H1 (cell line): ENCODE results near the gene PIGV. TPM values are rescaled to one million over a fixed set of nuclear protein-coding genes. Genes with fewer than 3 reads are reported as not detected.

Experiments
- CTCF ChIA-PET: fragments of 300-600 bp; sonication (Branson Sonifier 250); formaldehyde crosslinking; loops from one replicate; lab custom pipeline; 2021; ENCODE audit not compliant: partially characterized antibody; lab: Charles Lee
- POLR2A ChIA-PET: fragments of 300-600 bp; sonication (Branson Sonifier 250); formaldehyde crosslinking; loops from one replicate; lab custom pipeline; 2021; ENCODE audit warnings: inconsistent platforms; ENCODE audit not compliant: partially characterized antibody; lab: Charles Lee
- DNase-seq, 2 experiments: peaks; one replicate each; pipeline versions ENCODE4 v3.0.0 to v3.0.0-alpha.2; 2010 to 2022; ENCODE audit warnings: low spot score in 2 of 2, low read depth in 1 of 2, mixed read lengths in 1 of 2
- FAIRE-seq: peaks from 2 replicates; lab custom pipeline; 2011; peaks lifted over from hg19 to GRCh38; lab: Jason Lieb, UNC
- H2AFZ ChIP-seq: 2 replicates; pipeline ENCODE4 v1.8.1; 2012; ENCODE audit warnings: low read length, inconsistent platforms
- H2AK5ac ChIP-seq: 2 replicates; pipeline ENCODE4 v1.6.1; 2013; ENCODE audit warnings: low read depth, low read length
- H2BK120ac ChIP-seq: replicated peaks from 2 replicates; pipeline ENCODE3; 2013; ENCODE audit warnings: low read depth, low read length, inconsistent platforms
- H2BK12ac ChIP-seq: 2 replicates; pipeline ENCODE4 v1.6.1; 2013; ENCODE audit warnings: low read depth, low read length
- H2BK15ac ChIP-seq: 2 replicates; pipeline ENCODE4 v1.6.1; 2013; ENCODE audit warnings: low read length
- H2BK20ac ChIP-seq: 2 replicates; pipeline ENCODE4 v1.6.1; 2013; ENCODE audit warnings: low read length
- H2BK5ac ChIP-seq: 2 replicates; pipeline ENCODE4 v1.6.1; 2013; ENCODE audit warnings: low read depth, low read length
- H3K14ac ChIP-seq: 2 replicates; pipeline ENCODE4 v1.6.1; 2013; ENCODE audit warnings: inconsistent platforms; ENCODE audit not compliant: insufficient read length
- H3K18ac ChIP-seq: 2 replicates; pipeline ENCODE4 v1.6.1; 2013; ENCODE audit warnings: low read length; ENCODE audit errors: extremely low read depth
- H3K23ac ChIP-seq: 2 replicates; pipeline ENCODE4 v1.6.1; 2013; ENCODE audit warnings: inconsistent platforms; ENCODE audit not compliant: insufficient read length
- H3K23me2 ChIP-seq: 2 replicates; pipeline ENCODE4 v1.6.1; 2013; ENCODE audit warnings: low read depth, low read length
- H3K27ac ChIP-seq: 2 replicates; pipeline ENCODE4 v1.6.1; 2011; ENCODE audit warnings: low read depth, low read length, inconsistent platforms
- H3K27me3 ChIP-seq, 4 experiments: replicated peaks in 1 of 4; 1 replicate in 1 of 4; 2 replicates in 3 of 4; pipeline versions ENCODE4 v1.6.1 to v1.8.1; 2011 to 2013; ENCODE audit warnings: low read length in 3 of 4, mild to moderate bottlenecking in 3 of 4, inconsistent platforms in 2 of 4, mixed read lengths in 2 of 4, moderate library complexity in 1 of 4; ENCODE audit not compliant: control insufficient read depth in 3 of 4, insufficient read depth in 3 of 4; ENCODE audit errors: extremely low read depth in 1 of 4
- H3K36me3 ChIP-seq, 4 experiments: 2 replicates each; pipeline versions ENCODE4 v1.6.1 to v1.8.1; 2011 to 2013; ENCODE audit warnings: mild to moderate bottlenecking in 4 of 4, low read length in 3 of 4, moderate library complexity in 2 of 4, control low read depth in 1 of 4, inconsistent platforms in 1 of 4; ENCODE audit not compliant: insufficient read depth in 4 of 4, control insufficient read depth in 2 of 4
- H3K4ac ChIP-seq: replicated peaks from 2 replicates; pipeline ENCODE3; 2013; ENCODE audit warnings: low read length, low read depth, mixed read lengths, inconsistent platforms; ENCODE audit not compliant: insufficient read length
- H3K4me1 ChIP-seq, 4 experiments: replicated peaks in 1 of 4; 1 replicate in 1 of 4; 2 replicates in 3 of 4; pipeline versions ENCODE4 v1.6.1 to v1.8.1; 2011 to 2013; ENCODE audit warnings: low read length in 3 of 4, inconsistent platforms in 2 of 4, mixed read lengths in 1 of 4; ENCODE audit not compliant: insufficient read depth in 4 of 4, control insufficient read depth in 3 of 4
- H3K4me2 ChIP-seq, 2 experiments: 2 replicates each; pipeline versions ENCODE4 v1.6.1 to v1.8.1; 2011 to 2013; ENCODE audit warnings: low read depth in 2 of 2, low read length in 2 of 2, control low read depth in 1 of 2, inconsistent platforms in 1 of 2, mild to moderate bottlenecking in 1 of 2; ENCODE audit not compliant: insufficient read depth in 1 of 2
- H3K4me3 ChIP-seq, 4 experiments: fragments of 200-600, 300-600 bp in 1 of 4; sonication (generic), shearing (Covaris generic), sonication (Bioruptor Twin) in 1 of 4; 2 replicates each; pipeline versions ENCODE4 v1.5.1 to v1.8.1; 2011 to 2016; ENCODE audit warnings: low read length in 4 of 4, low read depth in 3 of 4, control low read depth in 2 of 4, inconsistent platforms in 2 of 4, mild to moderate bottlenecking in 2 of 4, mixed read lengths in 1 of 4, moderate library complexity in 1 of 4; ENCODE audit not compliant: insufficient read depth in 2 of 4; ENCODE audit errors: extremely low read depth in 1 of 4
- H3K56ac ChIP-seq: replicated peaks from 2 replicates; pipeline ENCODE3; 2013; ENCODE audit warnings: low read depth, mild to moderate bottlenecking, mixed read lengths, low read length, inconsistent platforms; ENCODE audit not compliant: insufficient read length
- H3K79me1 ChIP-seq: 2 replicates; pipeline ENCODE4 v1.6.1; 2013; ENCODE audit warnings: low read depth, low read length, control low read depth
- H3K79me2 ChIP-seq, 2 experiments: 2 replicates each; pipeline versions ENCODE4 v1.6.1 to v1.8.1; 2012 to 2013; ENCODE audit warnings: low read length in 2 of 2, mild to moderate bottlenecking in 2 of 2, inconsistent platforms in 1 of 2; ENCODE audit not compliant: insufficient read depth in 2 of 2, control insufficient read depth in 1 of 2
- H3K9ac ChIP-seq, 4 experiments: replicated peaks in 1 of 4; 1 replicate in 1 of 4; 2 replicates in 3 of 4; pipeline versions ENCODE4 v1.6.1 to v1.8.1; 2011 to 2013; ENCODE audit warnings: low read depth in 3 of 4, low read length in 3 of 4, control low read depth in 2 of 4, mild to moderate bottlenecking in 2 of 4, moderate library complexity in 2 of 4, inconsistent platforms in 1 of 4; ENCODE audit errors: extremely low read depth in 1 of 4
- H3K9me3 ChIP-seq, 2 experiments: 2 replicates each; pipeline versions ENCODE4 v1.6.1 to v1.8.1; 2012 to 2013; ENCODE audit warnings: mild to moderate bottlenecking in 2 of 2, moderate library complexity in 2 of 2, control low read depth in 1 of 2, inconsistent platforms in 1 of 2, low read depth in 1 of 2, low read length in 1 of 2, mixed read lengths in 1 of 2; ENCODE audit not compliant: insufficient read depth in 2 of 2
- H4K20me1 ChIP-seq, 2 experiments: replicated peaks in 1 of 2; 2 replicates each; pipeline versions ENCODE3 to v1.8.1; 2011 to 2013; ENCODE audit warnings: inconsistent platforms in 2 of 2, low read length in 2 of 2, mild to moderate bottlenecking in 1 of 2; ENCODE audit not compliant: insufficient read depth in 2 of 2, control insufficient read depth in 1 of 2
- H4K5ac ChIP-seq: 2 replicates; pipeline ENCODE4 v1.6.1; 2013; ENCODE audit warnings: low read length, low read depth, mixed read lengths, inconsistent platforms; ENCODE audit not compliant: insufficient read length
- H4K8ac ChIP-seq: 2 replicates; pipeline ENCODE4 v1.8.0; 2013; ENCODE audit warnings: mild to moderate bottlenecking, moderate library complexity, low read length, inconsistent platforms; ENCODE audit not compliant: insufficient read depth; ENCODE audit errors: extremely low read depth
- H4K91ac ChIP-seq: replicated peaks from 2 replicates; pipeline ENCODE3; 2013; ENCODE audit warnings: low read length, mixed read lengths, inconsistent platforms; ENCODE audit not compliant: insufficient read length
- NANOG ChIP-seq: IDR thresholded peaks from 2 replicates; pipeline ENCODE4 v1.6.1; 2011; ENCODE audit warnings: low read length, low read depth, mild to moderate bottlenecking, inconsistent platforms; ENCODE audit not compliant: insufficient read depth, poor library complexity, severe bottlenecking
- SP2 ChIP-seq: IDR thresholded peaks from 2 replicates; pipeline ENCODE4 v1.6.1; 2012; ENCODE audit warnings: mild to moderate bottlenecking, low read length, inconsistent platforms
- SP4 ChIP-seq: IDR thresholded peaks from 2 replicates; pipeline ENCODE4 v1.6.1; 2012; ENCODE audit warnings: low read length, inconsistent platforms
- YY1 ChIP-seq: IDR thresholded peaks from 2 replicates; pipeline ENCODE4 v1.6.1; 2011; ENCODE audit warnings: low read depth, mild to moderate bottlenecking, low read length
- WGBS, 2 experiments: shearing (Covaris generic) in 1 of 2; methylation state at CpG; one replicate each; pipeline versions ENCODE4 v1.1.6 to v1.1.7; 2013 to 2015; ENCODE audit warnings: low lambda C conversion rate in 2 of 2, mixed read lengths in 2 of 2, inconsistent platforms in 1 of 2, low coverage in 1 of 2, missing lambda C conversion rate in 1 of 2; ENCODE audit not compliant: insufficient replicate concordance in 2 of 2, insufficient coverage in 1 of 2, insufficient read length in 1 of 2; ENCODE audit errors: extremely low coverage in 1 of 2, missing lambda C conversion rate in 1 of 2; 5-methylcytosine and 5-hydroxymethylcytosine counted together
- polyA plus RNA-seq, 7 experiments: library from polyadenylated mRNA; depleted of rRNA in 3 of 7; stranded (reverse) in 5 of 7; unstranded in 2 of 7; fragments of >200 nt in 5 of 7; fragments of 200-250 nt in 2 of 7; gene quantifications; 1 replicate in 5 of 7; 2 replicates in 1 of 7; 4 replicates in 1 of 7; pipeline versions ENCODE4 v1.2.1 to v1.2.3, GENCODE V29; 2011 to 2013; ENCODE audit warnings: missing spikeins in 2 of 7, mixed read lengths in 2 of 7
- total RNA-seq: library from RNA; stranded (reverse); fragmentation: NEBNext Ultra II Directional; extraction: Animal tissue kit (Norgen Biotek cat#: 25700); gene quantifications from 2 replicates; pipeline ENCODE4 v1.2.1, GENCODE V29; 2021

PIGV gene
- total and polyA plus RNA-seq, 2 of the 8 experiments (the other 6 are each of a cell fraction or from before 2014, with no cell fraction given) = 8.5 to 20.9 TPM

DNA sequence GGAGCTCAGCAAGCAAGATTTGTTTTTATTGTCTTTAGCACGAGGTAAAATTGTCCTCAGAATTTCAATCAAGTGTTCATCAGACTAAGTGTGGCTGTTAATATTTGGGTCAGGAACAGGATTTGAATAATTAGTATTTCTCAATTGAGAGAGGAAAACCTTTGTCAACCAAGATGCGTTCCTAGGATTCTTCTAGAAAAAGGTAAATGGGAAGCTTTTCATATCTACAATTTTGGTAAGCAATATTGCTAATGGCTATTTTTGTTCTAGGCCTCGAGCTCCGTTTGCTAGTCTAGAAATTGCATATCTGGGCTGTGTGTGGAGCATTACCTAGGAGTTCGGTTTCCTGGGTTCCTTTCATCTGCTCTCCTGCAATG, 4.1 kb upstream of the PIGV start:
- Histone ChIP-seq H2AK5ac (no peak overlapping the region), H3K9ac (no peak overlapping the region), H2BK5ac (no peak overlapping the region), H2BK12ac (no peak overlapping the region), H3K14ac (no peak overlapping the region), H3K79me2 (no peaks in the 10 kb centered on the region), H3K23ac (no peak overlapping the region), H4K91ac (no peak overlapping the region), H3K4me1 (peaks cover 4 to 14% (median 10%) of the 10 kb centered on the region in 4 experiments; a peak in 6 of 7 replicates), H3K18ac (no peak overlapping the region), H2BK15ac (no peak overlapping the region), H4K20me1 (peaks cover 1 to 9% of the 10 kb centered on the region in 2 experiments), H3K23me2 (peaks cover 10% of the 10 kb centered on the region), H3K4me2 (no peak overlapping the region), H3K27ac (no peak overlapping the region), H2AFZ (no peak overlapping the region), H2BK20ac (no peak overlapping the region), H3K9me3 (no peaks in the 10 kb centered on the region), H3K79me1 (no peaks in the 10 kb centered on the region), H3K56ac (no peak overlapping the region), H2BK120ac (no peak overlapping the region), H3K4me3 (no peak overlapping the region), H3K4ac (no peak overlapping the region), H4K5ac (no peak overlapping the region), H4K8ac (no peak overlapping the region), H3K27me3 (no peaks in the 10 kb centered on the region), H3K36me3 (peaks cover 17 to 36% (median 24%) of the 10 kb centered on the region in 4 experiments)
- FAIRE-seq (no peak), DNase-seq (no peak)
- ChIA-PET CTCF (interaction anchor here (1.4 to 2.6 kb wide), 3 partner anchors 12 to 180 kb away, joined by 3 to 6 read pairs (median 6); no protein-coding TSS in a partner anchor), POLR2A (interaction anchor here (1.2 to 11.6 kb wide), 3 partner anchors 12 to 86 kb away, joined by 3 to 118 read pairs (median 5); partner anchors contain the start of gene ARID1A)
- TF ChIP-seq NANOG = no peak
- TF ChIP-seq SP4 = no peak
- no peak for TF ChIP-seq YY1
- TF ChIP-seq SP2 = no peak
- WGBS, 2 experiments = 85% methylated on average over 5 of the region's 5 CpGs; no CpG with 5 or more reads in 1 of the 2 experiments
